Liver (tissue), 9 donors: Measurements from ENCODE around the gene TMA16. TPM values are rescaled to one million over a fixed set of nuclear protein-coding genes. Genes with fewer than 3 reads are reported as not detected.

ENCODE experiments used
- DNase-seq: peaks from one replicate; pipeline ENCODE4 v3.0.0-alpha.2; 2017; ENCODE audit warnings: low spot score
- H3K27ac ChIP-seq, 2 donors: one replicate each; pipeline ENCODE4 v1.7.0; 2013; ENCODE audit warnings: inconsistent platforms in 2 of 2, low read length in 2 of 2, control low read depth in 1 of 2, low read depth in 1 of 2, mild to moderate bottlenecking in 1 of 2
- H3K27me3 ChIP-seq, 4 donors: one replicate each; pipeline versions ENCODE4 v1.6.1 to v1.7.0; 2013; ENCODE audit warnings: low read length in 3 of 4, inconsistent platforms in 1 of 4, mild to moderate bottlenecking in 1 of 4, moderate library complexity in 1 of 4; ENCODE audit not compliant: control insufficient read depth in 4 of 4, insufficient read depth in 4 of 4
- H3K36me3 ChIP-seq, 4 donors: one replicate each; pipeline versions ENCODE4 v1.6.1 to v1.7.0; 2013; ENCODE audit warnings: low read length in 3 of 4, mild to moderate bottlenecking in 3 of 4, low read depth in 1 of 4, moderate library complexity in 1 of 4; ENCODE audit not compliant: control insufficient read depth in 4 of 4, insufficient read depth in 3 of 4
- H3K4me1 ChIP-seq, 4 donors: one replicate each; pipeline versions ENCODE4 v1.6.1 to v1.7.0; 2013; ENCODE audit warnings: low read length in 3 of 4, mild to moderate bottlenecking in 3 of 4, moderate library complexity in 1 of 4; ENCODE audit not compliant: control insufficient read depth in 4 of 4, insufficient read depth in 4 of 4
- H3K4me3 ChIP-seq, 3 donors: one replicate each; pipeline versions ENCODE4 v1.6.1 to v1.7.0; 2013; ENCODE audit warnings: low read length in 3 of 3, control low read depth in 1 of 3, low read depth in 1 of 3, mild to moderate bottlenecking in 1 of 3
- H3K9ac ChIP-seq, 2 donors: one replicate each; pipeline ENCODE4 v1.7.0; 2013; ENCODE audit warnings: low read length in 2 of 2, mild to moderate bottlenecking in 2 of 2, moderate library complexity in 2 of 2, control low read depth in 1 of 2, low read depth in 1 of 2
- H3K9me3 ChIP-seq, 4 donors: one replicate each; pipeline versions ENCODE4 v1.6.1 to v1.7.0; 2013; ENCODE audit warnings: low read length in 3 of 4; ENCODE audit not compliant: control insufficient read depth in 4 of 4
- ATF3 ChIP-seq: IDR thresholded peaks from 2 replicates; pipeline ENCODE4 v1.6.1; 2016; ENCODE audit warnings: antibody characterized with exemption
- CTCF ChIP-seq: fragments of 150-350 bp; IDR thresholded peaks from 2 replicates; pipeline ENCODE4 v1.5.1; 2017; ENCODE audit warnings: improper control_type of control experiment, low read depth, low read length; ENCODE audit not compliant: missing input control
- EGR1 ChIP-seq, 2 donors: IDR thresholded peaks; 2 replicates each; pipeline ENCODE4 v1.6.1; 2016 to 2018; ENCODE audit warnings: antibody characterized with exemption in 2 of 2, low read depth in 2 of 2
- FOXA1 ChIP-seq: IDR thresholded peaks from 2 replicates; pipeline ENCODE4 v1.6.1; 2016; ENCODE audit warnings: antibody characterized with exemption
- FOXA2 ChIP-seq: IDR thresholded peaks from 2 replicates; pipeline ENCODE4 v1.6.1; 2016; ENCODE audit warnings: antibody characterized with exemption
- GABPA ChIP-seq, 2 donors: IDR thresholded peaks in 1 of 2; conservative IDR thresholded peaks in 1 of 2; 2 replicates each; pipeline ENCODE4 v1.6.1; 2016; ENCODE audit warnings: antibody characterized with exemption in 2 of 2, mild to moderate bottlenecking in 1 of 2, moderate library complexity in 1 of 2
- HNF4A ChIP-seq, 2 donors: conservative IDR thresholded peaks; 2 replicates each; pipeline ENCODE4 v1.6.1; 2016; ENCODE audit warnings: antibody characterized with exemption in 2 of 2, mild to moderate bottlenecking in 2 of 2
- MAX ChIP-seq: IDR thresholded peaks from 2 replicates; pipeline ENCODE4 v1.6.1; 2016; ENCODE audit warnings: antibody characterized with exemption
- NR2F2 ChIP-seq: IDR thresholded peaks from 2 replicates; pipeline ENCODE4 v1.6.1; 2016; ENCODE audit warnings: antibody characterized with exemption
- RAD21 ChIP-seq, 2 donors: IDR thresholded peaks; 2 replicates each; pipeline ENCODE4 v1.6.1; 2016; ENCODE audit warnings: antibody characterized with exemption in 2 of 2, mild to moderate bottlenecking in 2 of 2
- REST ChIP-seq: IDR thresholded peaks from 2 replicates; pipeline ENCODE4 v1.6.1; 2016; ENCODE audit warnings: antibody characterized with exemption, mild to moderate bottlenecking
- RXRA ChIP-seq, 2 donors: IDR thresholded peaks; 2 replicates each; pipeline ENCODE4 v1.6.1; 2017 to 2018; ENCODE audit warnings: antibody characterized with exemption in 2 of 2, mild to moderate bottlenecking in 1 of 2
- SP1 ChIP-seq: IDR thresholded peaks from 2 replicates; pipeline ENCODE4 v1.6.1; 2018; ENCODE audit warnings: antibody characterized with exemption, mild to moderate bottlenecking
- TAF1 ChIP-seq: conservative IDR thresholded peaks from 2 replicates; pipeline ENCODE4 v1.6.1; 2016; ENCODE audit warnings: antibody characterized with exemption, mild to moderate bottlenecking
- YY1 ChIP-seq: IDR thresholded peaks from 2 replicates; pipeline ENCODE4 v1.6.1; 2016; ENCODE audit warnings: antibody characterized with exemption, mild to moderate bottlenecking
- ZBTB33 ChIP-seq: IDR thresholded peaks from 2 replicates; pipeline ENCODE4 v1.6.1; 2016; ENCODE audit warnings: antibody characterized with exemption
- WGBS: extraction: QIAGEN DNeasy Blood & Tissue Kit; methylation state at CpG from one replicate; pipeline ENCODE4 v1.1.7; 2013; 5-methylcytosine and 5-hydroxymethylcytosine counted together
- polyA plus RNA-seq, 2 donors: library from polyadenylated mRNA; stranded (reverse) in 1 of 2; unstranded in 1 of 2; fragments of 200-250 nt in 1 of 2; fragments of >200 nt in 1 of 2; fragmentation: Nextera tagmentation in 1 of 2; extraction: Ambion mirVana in 1 of 2; gene quantifications; one replicate each; pipeline versions ENCODE4 v1.2.1 to v1.2.3, GENCODE V29; 2013 to 2015
- total RNA-seq, 2 donors: library from RNA; depleted of rRNA; stranded (reverse); fragments of >200 nt; gene quantifications; one replicate each; pipeline ENCODE4 v1.2.3, GENCODE V29; 2014
- donor health status: healthy.
- donor health status: healthy.
- donor health status: healthy.
- donor health status: healthy.
- donor health status: healthy.

The TMA16 gene
- total and polyA plus RNA-seq, 4 donors = 7.5 to 11.1 (median 9.6) TPM

GRCh38 chr4:163556650-163557391 is 62.3 kb downstream of the TMA16 start (continued):
- TF ChIP-seq REST = no peak
- TF ChIP-seq HNF4A (conservative IDR thresholded peaks at IDR 0.05) = no peak
- no peak for TF ChIP-seq CTCF
- TF ChIP-seq YY1 = no peak

- Histone ChIP-seq H3K4me1 (no peaks in the 10 kb centered on the region), H3K27ac (peak overlapping the region in 1 of 2 donors; percentile 23), H3K9me3 (peaks cover 0 to 3% (median 0%) of the 10 kb centered on the region in 4 donors), H3K27me3 (peaks cover 0 to 4% (median 0%) of the 10 kb centered on the region in 4 donors), H3K36me3 (no peaks in the 10 kb centered on the region), H3K4me3 (no peak overlapping the region), H3K9ac (no peak overlapping the region)
- no peak for DNase-seq
- TF ChIP-seq RAD21 (IDR thresholded peaks at IDR 0.05) = no peak
- peak; percentile 22 for TF ChIP-seq SP1
- 30% methylated on average over 6 of the region's 6 CpGs for WGBS
Measured at GRCh38 chr4:163558539-163559044, 64.1 kb downstream of the TMA16 start.

- Histone ChIP-seq H3K9ac (no peak overlapping the region), H3K4me1 (no peaks in the 10 kb centered on the region), H3K27ac (no peak overlapping the region), H3K9me3 (peaks cover 0 to 3% (median 0%) of the 10 kb centered on the region in 4 donors), H3K36me3 (no peaks in the 10 kb centered on the region), H3K27me3 (peaks cover 0 to 4% (median 0%) of the 10 kb centered on the region in 4 donors), H3K4me3 (no peak overlapping the region)
- 92% methylated on average over 2 of the region's 2 CpGs for WGBS
- no peak for DNase-seq
- TF ChIP-seq YY1 = no peak
- TF ChIP-seq ZBTB33 = no peak
- no peak for TF ChIP-seq GABPA (IDR thresholded peaks at IDR 0.05 in 1 of 2, conservative IDR thresholded peaks at IDR 0.05 in 1 of 2)
- no peak for TF ChIP-seq RXRA (IDR thresholded peaks at IDR 0.05)
- TF ChIP-seq MAX = no peak
- TF ChIP-seq HNF4A (conservative IDR thresholded peaks at IDR 0.05) = no peak
- no peak for TF ChIP-seq ATF3
- no peak for TF ChIP-seq FOXA2
- no peak for TF ChIP-seq CTCF
- TF ChIP-seq SP1 = no peak
- TF ChIP-seq NR2F2 = no peak
- TF ChIP-seq FOXA1 = no peak
- TF ChIP-seq EGR1 (IDR thresholded peaks at IDR 0.05; ENCODE audit: low read depth in 2 of 2) = no peak
- TF ChIP-seq RAD21 (IDR thresholded peaks at IDR 0.05) = no peak
- no peak for TF ChIP-seq TAF1
Measured at GRCh38 chr4:163562496-163562895, 68.0 kb downstream of the TMA16 start.
